GM21529 (cell line): ENCODE measurements around the gene BCAP29.

Experiments
- ATAC-seq: cut with Tn5 transposase; IDR thresholded peaks from one replicate; pipeline ENCODE4 v1.9.1; 2021; ENCODE audit not compliant: unreplicated experiment

Gene BCAP29

GRCh38 chr7:107581387-107582013, 1.5 kb downstream of the BCAP29 start:
- no peak for ATAC-seq

- ATAC-seq = no peak
Observed at GRCh38 chr7:107582875-107583274, 2.8 kb downstream of the BCAP29 start.

- no peak for ATAC-seq
Observed at GRCh38 chr7:107584716-107585115, 4.7 kb downstream of the BCAP29 start.

DNA sequence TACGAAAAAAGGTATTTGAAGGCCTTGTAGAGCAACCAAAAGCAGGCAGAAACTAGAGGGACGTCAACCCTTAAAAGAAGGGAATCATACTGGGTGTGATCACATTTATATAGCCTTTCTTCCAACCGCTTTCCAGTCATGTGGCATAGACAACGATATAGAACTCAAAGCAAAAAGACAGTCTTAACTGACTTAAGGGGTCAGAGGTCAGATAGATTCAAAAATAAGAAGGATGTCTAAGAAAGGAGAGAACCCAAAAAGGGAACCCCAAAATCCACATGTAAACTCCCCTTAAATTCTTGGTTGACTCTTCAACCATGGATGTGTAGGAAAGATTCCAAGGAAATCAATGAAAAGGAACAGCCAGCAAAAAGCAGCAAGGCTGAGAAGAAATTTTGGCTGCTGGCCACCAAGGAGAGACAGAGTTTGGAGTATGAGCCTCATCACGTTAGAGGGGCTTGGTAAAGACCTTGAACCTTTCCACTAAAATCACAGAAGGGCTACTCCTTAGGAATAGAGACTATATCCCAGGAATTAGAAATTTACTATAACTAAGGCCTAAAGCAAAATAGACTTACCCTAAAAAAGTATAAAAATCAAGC, 8.6 kb downstream of the BCAP29 start:
- ATAC-seq = no peak

- no peak for ATAC-seq
Observed at GRCh38 chr7:107591421-107591820, 11.4 kb downstream of the BCAP29 start.

DNA sequence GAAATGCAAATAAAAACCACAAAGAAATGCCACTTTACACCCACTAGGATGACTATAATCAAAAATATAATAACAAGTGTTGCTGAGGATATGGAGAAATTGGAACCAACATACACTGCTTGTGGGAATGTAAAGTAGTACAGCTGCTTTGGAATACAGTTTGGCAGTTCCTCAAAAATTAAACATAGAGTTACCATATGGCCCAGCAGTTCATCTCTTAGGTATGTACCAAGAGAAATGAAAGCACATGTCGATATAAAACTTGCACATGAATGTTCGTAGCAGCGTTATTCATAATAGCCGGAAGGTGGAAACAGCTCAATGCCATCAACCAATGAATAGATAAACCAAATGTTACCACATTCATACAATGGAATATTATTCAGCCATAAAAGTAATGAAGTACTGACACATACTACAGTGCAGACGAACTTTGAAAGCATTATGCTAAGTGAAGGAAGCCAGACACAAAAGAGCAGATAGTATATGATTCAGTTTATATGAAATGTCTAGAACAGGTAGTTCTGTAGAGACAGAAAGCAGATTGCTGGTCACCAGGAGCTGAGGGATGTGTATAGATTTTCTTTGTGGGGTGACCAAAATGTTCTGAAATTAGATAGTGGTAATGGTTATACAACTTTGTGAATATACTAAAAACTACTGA, 12.4 kb downstream of the BCAP29 start:
- no peak for ATAC-seq

- ATAC-seq = no peak
Observed at GRCh38 chr7:107593025-107593410, 13.0 kb downstream of the BCAP29 start.

DNA sequence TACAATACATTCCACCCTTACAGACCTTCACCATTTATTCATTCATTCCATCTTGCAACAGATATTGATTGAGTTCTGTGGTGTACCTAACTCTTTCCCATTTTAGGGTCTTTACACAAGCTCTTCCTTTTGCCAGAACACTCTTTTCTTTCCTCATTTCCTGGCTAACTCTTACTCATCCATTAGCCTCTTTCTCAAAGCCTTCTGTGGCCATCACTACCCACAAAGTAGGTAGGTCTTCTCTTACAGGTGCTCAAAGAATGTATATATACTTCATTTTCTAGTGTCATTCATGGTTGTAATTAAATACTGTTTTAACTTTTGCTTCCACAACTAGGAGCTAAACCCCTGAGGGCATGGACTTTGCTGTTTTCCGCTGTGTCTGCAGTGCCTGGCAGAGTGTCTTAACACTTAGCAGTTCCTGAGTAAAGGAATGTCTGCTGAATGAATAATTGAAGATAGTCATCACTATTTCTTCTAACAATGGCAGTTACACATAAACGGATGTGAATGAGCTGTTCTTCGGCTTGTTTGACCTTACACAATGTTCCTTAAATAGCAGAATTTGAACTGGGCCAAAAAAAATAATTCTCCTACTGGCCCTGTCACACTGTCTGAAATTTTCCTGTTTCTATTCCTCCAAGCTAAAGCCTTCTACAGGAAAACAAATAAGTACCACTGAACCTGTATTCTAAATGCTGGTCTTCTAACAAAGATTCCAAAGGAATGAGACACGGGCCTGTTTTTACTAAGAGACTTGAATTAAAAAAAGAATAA, 15.1 kb downstream of the BCAP29 start:
- ATAC-seq = no peak

- no peak for ATAC-seq
Observed at GRCh38 chr7:107596881-107597581, 17.0 kb downstream of the BCAP29 start.

- ATAC-seq = no peak
Observed at GRCh38 chr7:107597582-107597916, 17.5 kb downstream of the BCAP29 start.

DNA sequence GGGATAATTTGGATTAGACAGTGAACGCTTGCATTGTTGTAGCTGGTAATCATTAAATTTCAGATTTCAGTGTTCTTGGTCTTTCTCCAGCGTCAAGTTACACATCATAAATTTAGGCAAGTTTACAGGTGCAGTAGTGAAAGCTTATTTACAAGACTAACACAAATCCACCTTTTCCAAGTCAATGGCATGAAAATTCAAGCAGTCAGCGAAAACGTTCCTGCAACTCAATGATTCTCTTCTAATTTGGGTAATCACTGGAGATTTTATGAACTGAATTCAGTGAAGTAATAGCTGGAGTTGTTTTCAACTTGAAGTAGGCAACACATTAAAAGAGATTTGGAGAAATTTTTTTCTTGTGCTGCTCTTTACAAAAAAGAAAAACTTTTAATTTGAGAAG, 17.9 kb downstream of the BCAP29 start:
- ATAC-seq = no peak

- ATAC-seq = no peak
Observed at GRCh38 chr7:107599262-107599661, 19.2 kb downstream of the BCAP29 start.

GRCh38 chr7:107600816-107601215, 20.8 kb downstream of the BCAP29 start:
- ATAC-seq = no peak

GRCh38 chr7:107605218-107605815, 25.3 kb downstream of the BCAP29 start:
- no peak for ATAC-seq

- no peak for ATAC-seq
Observed at GRCh38 chr7:107606303-107606702, 26.3 kb downstream of the BCAP29 start.

- no peak for ATAC-seq
Observed at GRCh38 chr7:107609811-107610261, 29.8 kb downstream of the BCAP29 start.

GRCh38 chr7:107610323-107610722, 30.3 kb downstream of the BCAP29 start:
- no peak for ATAC-seq

DNA sequence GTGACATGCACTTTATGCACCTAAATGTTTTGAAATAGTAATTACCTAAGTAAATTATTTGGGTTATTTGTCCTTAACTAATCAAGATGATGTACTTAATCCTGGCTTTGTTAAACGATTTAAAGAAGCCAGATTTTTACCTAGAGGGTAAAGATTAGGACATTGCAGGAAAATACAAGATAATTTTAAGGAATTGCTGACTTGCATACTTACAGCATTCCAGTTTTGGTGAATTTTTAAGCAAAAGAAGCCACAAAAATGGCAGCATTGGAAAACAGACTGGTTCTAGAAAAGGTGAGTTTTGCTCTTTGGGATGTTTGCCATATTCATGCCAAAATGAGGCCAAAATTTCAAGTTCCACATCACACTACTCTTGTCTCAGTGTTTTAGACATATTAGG, 33.4 kb downstream of the BCAP29 start:
- no peak for ATAC-seq

- no peak for ATAC-seq
Observed at GRCh38 chr7:107613948-107614347, 33.9 kb downstream of the BCAP29 start.

GRCh38 chr7:107614425-107614824, 34.4 kb downstream of the BCAP29 start:
- ATAC-seq = no peak
